ENCODE measurements around the gene SMIM38.

- no peak for TF ChIP-seq EZH2 (IDR thresholded peaks at IDR 0.05; ENCODE audit: insufficient read depth, low read length)
- no peak for TF ChIP-seq CTCF (IDR thresholded peaks at IDR 0.05; ENCODE audit: insufficient read depth, low read depth, low read length)
Observed at GRCh38 chr11:69109101-69109500, 46.6 kb upstream of the SMIM38 start.
